GM18909 (cell line): ENCODE results near the gene DOK7.
"Not testable (repeated sequence)": the region's sequence is repeated elsewhere in the genome, so short reads cannot be mapped to it uniquely, and the experiment has no call there.

ENCODE experiments used
- ATAC-seq: cut with Tn5 transposase; IDR thresholded peaks from one replicate; pipeline ENCODE4 v1.9.1; 2021; ENCODE audit warnings: mild to moderate bottlenecking; ENCODE audit not compliant: unreplicated experiment, poor library complexity

DOK7 gene

GRCh38 chr4:3527101-3527913 lies 64.2 kb downstream of the DOK7 start:
- ATAC-seq: no peak

GRCh38 chr4:3527914-3528876 lies 65.1 kb downstream of the DOK7 start:
- no peak for ATAC-seq

- ATAC-seq: no peak
These were observed 66.3 kb downstream of the DOK7 start for GRCh38 chr4:3529363-3529762.

- ATAC-seq: no peak
These were observed 66.9 kb downstream of the DOK7 start for GRCh38 chr4:3530051-3530450.

- ATAC-seq: no peak
These were observed 67.7 kb downstream of the DOK7 start for GRCh38 chr4:3530663-3531254.

- ATAC-seq: no peak
These were observed 68.3 kb downstream of the DOK7 start for GRCh38 chr4:3531318-3531878.

GRCh38 chr4:3531879-3532750 lies 69.0 kb downstream of the DOK7 start, which contains the start of gene LRPAP1:
Gene LRPAP1 (minus strand): TSS chr4:3532422. CDS start chr4:3532412, 10 bp downstream.
- peak; percentile 88 for ATAC-seq

- no peak for ATAC-seq
These were observed 69.8 kb downstream of the DOK7 start for GRCh38 chr4:3532751-3533422.

GRCh38 chr4:3533423-3533820 lies 70.3 kb downstream of the DOK7 start:
- no peak for ATAC-seq

- ATAC-seq: not testable (repeated sequence)
These were observed 72.7 kb downstream of the DOK7 start for GRCh38 chr4:3535812-3536211.

GRCh38 chr4:3538906-3539305 lies 75.8 kb downstream of the DOK7 start:
- ATAC-seq: not testable (repeated sequence)

GRCh38 chr4:3543415-3543814 lies 80.3 kb downstream of the DOK7 start:
- not testable (repeated sequence) for ATAC-seq
